Right cardiac atrium (tissue), 5 donors: ENCODE results near the gene NUCB1. TPM values are rescaled to one million over a fixed set of nuclear protein-coding genes. Genes with fewer than 3 reads are reported as not detected.

Experiments used
- ATAC-seq, 2 donors: fragments of 200-7000 bp; cut with Tn5 transposase; one replicate each; pipeline versions ENCODE4 v1.8.0 to v1.9.1; 2020; ENCODE audit warnings: moderate library complexity in 2 of 2, mild to moderate bottlenecking in 1 of 2
- DNase-seq, 3 donors: peaks; one replicate each; pipeline ENCODE4 v3.0.0-alpha.2; 2020
- H3K27ac ChIP-seq: one replicate; pipeline ENCODE4 v1.5.1; 2013; ENCODE audit warnings: mild to moderate bottlenecking, low read length, control low read depth, moderate library complexity
- H3K27me3 ChIP-seq: one replicate; pipeline ENCODE4 v1.6.1; 2013; ENCODE audit not compliant: control insufficient read depth, insufficient read depth
- H3K4me1 ChIP-seq: one replicate; pipeline ENCODE4 v1.6.1; 2013; ENCODE audit warnings: low read length; ENCODE audit not compliant: control insufficient read depth, insufficient read depth
- H3K4me3 ChIP-seq: one replicate; pipeline ENCODE4 v1.5.1; 2013; ENCODE audit warnings: low read length, control low read depth
- H3K9me3 ChIP-seq: one replicate; pipeline ENCODE4 v1.6.1; 2013; ENCODE audit warnings: low read length; ENCODE audit not compliant: control insufficient read depth
- WGBS: extraction: QIAGEN DNeasy Blood & Tissue Kit; methylation state at CpG from one replicate; pipeline ENCODE4 v1.1.7; 2013; 5-methylcytosine and 5-hydroxymethylcytosine counted together
- intact Hi-C, 4 donors: fragments of 100-400 bp; cut with DNase I; formaldehyde crosslinking; loops; one replicate each; pipeline versions ENCODE4 v1.11.0 to v1.14.0; 2022 to 2023
- polyA plus RNA-seq: library from polyadenylated mRNA; stranded (reverse); fragments of 200-250 nt; gene quantifications from one replicate; pipeline ENCODE4 v1.2.3, GENCODE V29; 2013
- total RNA-seq, 4 donors: library from RNA; stranded (reverse); fragmentation: NEBNext Ultra II Directional; extraction: Animal tissue kit (Norgen Biotek cat#: 25700); gene quantifications; one replicate each; pipeline ENCODE4 v1.2.1, GENCODE V29; 2021
- donor health status: healthy with polysubstance abuse.
- donor health status: DM: no; HTN: yes; CAD: no.
- donor health status: DM: no; HTN: no; CAD: no.
- donor health status: DM: no; HTN: yes; CAD: no; lungs with severe emphysema.
- donor health status: DM: yes; HTN: yes; CAD: no.

The NUCB1 gene
- total and polyA plus RNA-seq, 5 donors = 213 to 327 (median 303) TPM

GRCh38 chr19:48970139-48970766 is 70.1 kb downstream of the NUCB1 start:
- intact Hi-C loops = loop anchor here in 2 of 4 donors (10.0 kb wide), 1 partner anchor 175 kb away; no protein-coding TSS in a partner anchor
- no peaks in the 10 kb centered on the region for H3K9me3 ChIP-seq
- no peak overlapping the region for H3K27ac ChIP-seq
- no peak for ATAC-seq
- 87% methylated on average over 23 of the region's 23 CpGs for WGBS
- no peak for DNase-seq
- peaks cover 3% of the 10 kb centered on the region for H3K4me1 ChIP-seq
- H3K4me3 ChIP-seq = no peak overlapping the region
- no peaks in the 10 kb centered on the region for H3K27me3 ChIP-seq

DNA sequence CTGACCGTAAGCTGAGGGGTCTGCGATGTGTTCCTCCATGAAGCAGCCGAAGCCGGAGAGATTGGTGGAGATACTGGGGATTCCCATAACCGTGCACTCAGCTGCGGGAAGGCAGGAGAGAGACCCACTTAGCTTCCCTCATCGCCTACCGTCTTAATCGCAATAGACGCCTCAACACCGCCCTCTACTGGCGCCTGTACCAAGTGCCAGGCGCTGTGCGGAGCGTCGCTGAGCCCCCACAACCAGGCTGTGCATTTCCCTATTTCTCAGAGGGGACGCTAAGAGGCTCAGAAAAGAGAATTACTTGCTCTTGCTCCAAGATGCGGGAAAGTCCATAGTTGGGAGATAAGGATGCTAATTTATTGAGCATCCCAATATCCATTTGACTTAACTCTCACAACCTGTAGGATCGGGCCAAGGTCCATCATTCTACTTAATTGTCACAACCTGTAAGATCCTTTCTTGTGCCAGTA is 70.8 kb downstream of the NUCB1 start:
- intact Hi-C loops = loop anchor here in 2 of 4 donors (10.0 kb wide), 1 partner anchor 176 kb away; no protein-coding TSS in a partner anchor
- Histone ChIP-seq H3K27ac (no peak overlapping the region), H3K4me1 (peaks cover 3% of the 10 kb centered on the region), H3K9me3 (no peaks in the 10 kb centered on the region), H3K27me3 (no peaks in the 10 kb centered on the region), H3K4me3 (no peak overlapping the region)
- DNase-seq (peak; percentile 85 to 95 (median 93)), ATAC-seq (peak; percentile 49 to 63)
- WGBS = 18% methylated on average over 19 of the region's 19 CpGs

Other genes starting within 250 kb of the NUCB1 start
- under 1 TPM; 0.19 to 0.94 (median 0.57) TPM for gene NTN5, start 227.3 kb upstream of the NUCB1 start, total RNA-seq
- 0.14 TPM for gene NTN5, start 227.3 kb upstream of the NUCB1 start, polyA plus RNA-seq
- not detected for gene FUT2, start 204.3 kb upstream of the NUCB1 start, total RNA-seq
- gene FUT2, start 204.3 kb upstream of the NUCB1 start, polyA plus RNA-seq = 0.09 TPM
- 1 to 10 TPM; 1.6 to 5.7 (median 3.5) TPM for gene MAMSTR, start 180.6 kb upstream of the NUCB1 start, total RNA-seq
- 4.0 TPM for gene MAMSTR, start 180.6 kb upstream of the NUCB1 start, polyA plus RNA-seq
- 10 to 100 TPM; 13.8 to 19.6 (median 17.5) TPM for gene RASIP1, start 159.7 kb upstream of the NUCB1 start, total RNA-seq
- gene RASIP1, start 159.7 kb upstream of the NUCB1 start, polyA plus RNA-seq = 20.4 TPM
- under 1 TPM; 0.18 to 0.54 (median 0.38) TPM for gene IZUMO1, start 153.4 kb upstream of the NUCB1 start, total RNA-seq
- 0.34 TPM for gene IZUMO1, start 153.4 kb upstream of the NUCB1 start, polyA plus RNA-seq
- 1 to 10 TPM; 2.2 to 4.0 (median 2.6) TPM for gene FUT1, start 147.7 kb upstream of the NUCB1 start, total RNA-seq
- 3.0 TPM for gene FUT1, start 147.7 kb upstream of the NUCB1 start, polyA plus RNA-seq
- gene FGF21, start 144.8 kb upstream of the NUCB1 start, total RNA-seq = not detected
- gene FGF21, start 144.8 kb upstream of the NUCB1 start, polyA plus RNA-seq = not detected
- gene BCAT2, start 89.3 kb upstream of the NUCB1 start, total RNA-seq = 10 to 100 TPM; 24.6 to 46.7 (median 37.9) TPM
- 39.7 TPM for gene BCAT2, start 89.3 kb upstream of the NUCB1 start, polyA plus RNA-seq
- gene HSD17B14, start 63.8 kb upstream of the NUCB1 start, total RNA-seq = 1 to 10 TPM; 4.0 to 7.6 (median 5.5) TPM
- gene HSD17B14, start 63.8 kb upstream of the NUCB1 start, polyA plus RNA-seq = 4.0 TPM
- 10 to 100 TPM; 37.4 to 50.2 (median 44.0) TPM for gene PLEKHA4, start 31.7 kb upstream of the NUCB1 start, total RNA-seq
- gene PLEKHA4, start 31.7 kb upstream of the NUCB1 start, polyA plus RNA-seq = 32.0 TPM
- gene PPP1R15A, start 27.9 kb upstream of the NUCB1 start, total RNA-seq = 10 to 100 TPM; 60.8 to 80.2 (median 70.9) TPM
- 156 TPM for gene PPP1R15A, start 27.9 kb upstream of the NUCB1 start, polyA plus RNA-seq
- gene TULP2, start 1.6 kb upstream of the NUCB1 start, total RNA-seq = 1 to 10 TPM in 1 of 4 donors, under 1 TPM in 2, not detected in 1; 0.40 to 1.4 (median 0.46) TPM
- gene TULP2, start 1.6 kb upstream of the NUCB1 start, polyA plus RNA-seq = 0.07 TPM
- under 1 TPM in 1 of 4 donors, not detected in 3; 0.31 TPM for gene DHDH, start 33.4 kb downstream of the NUCB1 start, total RNA-seq
- not detected for gene DHDH, start 33.4 kb downstream of the NUCB1 start, polyA plus RNA-seq
- gene BAX, start 54.6 kb downstream of the NUCB1 start, total RNA-seq = 10 to 100 TPM; 23.8 to 34.6 (median 30.4) TPM
- 24.4 TPM for gene BAX, start 54.6 kb downstream of the NUCB1 start, polyA plus RNA-seq
- gene FTL, start 65.0 kb downstream of the NUCB1 start, total RNA-seq = 1,000 to 10,000 TPM; 1,459 to 1,840 (median 1,541) TPM
- gene FTL, start 65.0 kb downstream of the NUCB1 start, polyA plus RNA-seq = 1,675 TPM
- gene GYS1, start 93.0 kb downstream of the NUCB1 start, total RNA-seq = 10 to 100 TPM; 62.7 to 95.9 (median 89.0) TPM
- 61.4 TPM for gene GYS1, start 93.0 kb downstream of the NUCB1 start, polyA plus RNA-seq
- gene RUVBL2, start 93.6 kb downstream of the NUCB1 start, total RNA-seq = 10 to 100 TPM; 39.4 to 47.3 (median 45.4) TPM
- gene RUVBL2, start 93.6 kb downstream of the NUCB1 start, polyA plus RNA-seq = 54.5 TPM
- not detected for gene LHB, start 116.8 kb downstream of the NUCB1 start, total RNA-seq
- not detected for gene LHB, start 116.8 kb downstream of the NUCB1 start, polyA plus RNA-seq
- not detected for gene CGB3, start 124.0 kb downstream of the NUCB1 start, total RNA-seq
- not detected for gene CGB3, start 124.0 kb downstream of the NUCB1 start, polyA plus RNA-seq
- not detected for gene CGB2, start 131.6 kb downstream of the NUCB1 start, total RNA-seq
- not detected for gene CGB2, start 131.6 kb downstream of the NUCB1 start, polyA plus RNA-seq
- gene CGB1, start 136.6 kb downstream of the NUCB1 start, total RNA-seq = not detected
- not detected for gene CGB1, start 136.6 kb downstream of the NUCB1 start, polyA plus RNA-seq
- gene CGB5, start 143.5 kb downstream of the NUCB1 start, total RNA-seq = not detected
- not detected for gene CGB5, start 143.5 kb downstream of the NUCB1 start, polyA plus RNA-seq
- not detected for gene CGB8, start 148.8 kb downstream of the NUCB1 start, total RNA-seq
- gene CGB8, start 148.8 kb downstream of the NUCB1 start, polyA plus RNA-seq = not detected
- under 1 TPM in 1 of 4 donors, not detected in 3; 0.26 TPM for gene CGB7, start 157.4 kb downstream of the NUCB1 start, total RNA-seq
- gene CGB7, start 157.4 kb downstream of the NUCB1 start, polyA plus RNA-seq = 0.07 TPM
- gene NTF4, start 164.5 kb downstream of the NUCB1 start, total RNA-seq = under 1 TPM in 3 of 4 donors, not detected in 1; 0.37 to 0.53 (median 0.41) TPM
- gene NTF4, start 164.5 kb downstream of the NUCB1 start, polyA plus RNA-seq = 2.2 TPM
- gene KCNA7, start 172.4 kb downstream of the NUCB1 start, total RNA-seq = 1 to 10 TPM; 1.2 to 1.5 (median 1.4) TPM
- 2.8 TPM for gene KCNA7, start 172.4 kb downstream of the NUCB1 start, polyA plus RNA-seq
- gene SNRNP70, start 185.1 kb downstream of the NUCB1 start, total RNA-seq = 100 to 1,000 TPM; 117 to 146 (median 132) TPM
- gene SNRNP70, start 185.1 kb downstream of the NUCB1 start, polyA plus RNA-seq = 144 TPM
- gene LIN7B, start 214.1 kb downstream of the NUCB1 start, total RNA-seq = 10 to 100 TPM; 18.0 to 23.6 (median 19.7) TPM
- gene LIN7B, start 214.1 kb downstream of the NUCB1 start, polyA plus RNA-seq = 33.4 TPM
- 1 to 10 TPM; 1.2 to 2.1 (median 1.7) TPM for gene C19orf73, start 218.8 kb downstream of the NUCB1 start, total RNA-seq
- gene C19orf73, start 218.8 kb downstream of the NUCB1 start, polyA plus RNA-seq = 3.3 TPM
- 10 to 100 TPM in 3 of 4 donors, 1 to 10 TPM in 1; 9.5 to 11.9 (median 10.9) TPM for gene PPFIA3, start 219.2 kb downstream of the NUCB1 start, total RNA-seq
- 13.2 TPM for gene PPFIA3, start 219.2 kb downstream of the NUCB1 start, polyA plus RNA-seq